Activated CD4-positive, alpha-beta memory T cell treated with anti-CD3 and anti-CD28 coated beads, Interleukin-2, amount 10 ng/mL, durations not matched to agents 7 days and 5 days (primary cell): ENCODE measurements around the gene CCDC85A. TPM values are rescaled to one million over a fixed set of nuclear protein-coding genes. Genes with fewer than 3 reads are reported as not detected.

Experiments
- CTCF ChIA-PET: fragments of 350-600 bp; sonication (Branson Sonifier 250); formaldehyde crosslinking; loops from one replicate; lab custom pipeline; 2021; ENCODE audit warnings: antibody characterized with exemption, inconsistent platforms; lab: Charles Lee
- POLR2A ChIA-PET: fragments of 350-600 bp; sonication (Branson Sonifier 250); formaldehyde crosslinking; loops from one replicate; lab custom pipeline; 2021; ENCODE audit warnings: antibody characterized with exemption; lab: Charles Lee
- DNase-seq: peaks from one replicate; pipeline ENCODE4 v3.0.0-alpha.2; 2020
- H3K27ac Mint-ChIP-seq: one replicate; pipeline ENCODE4 v1.8.0; 2021; ENCODE audit warnings: mild to moderate bottlenecking, mixed read lengths
- H3K27me3 Mint-ChIP-seq: one replicate; pipeline ENCODE4 v1.8.0; 2021; ENCODE audit warnings: mixed read lengths
- H3K36me3 Mint-ChIP-seq: one replicate; pipeline ENCODE4 v1.8.0; 2021; ENCODE audit warnings: low read depth, mixed read lengths
- H3K4me1 Mint-ChIP-seq: one replicate; pipeline ENCODE4 v1.8.0; 2021; ENCODE audit warnings: mixed read lengths
- H3K4me3 Mint-ChIP-seq: one replicate; pipeline ENCODE4 v1.8.0; 2021; ENCODE audit warnings: mild to moderate bottlenecking, mixed read lengths
- H3K9me3 Mint-ChIP-seq: one replicate; pipeline ENCODE4 v1.8.0; 2021; ENCODE audit warnings: mixed read lengths
- total RNA-seq, 2 experiments: library from RNA; stranded (reverse); gene quantifications; one replicate each; pipeline ENCODE4 v1.2.3, GENCODE V29; 2021

The CCDC85A gene
- total RNA-seq, 2 experiments from 2014 or later, result not detected

GRCh38 chr2:56202381-56203121, 18.8 kb downstream of the CCDC85A start:
- no peaks in the 10 kb centered on the region for H3K36me3 Mint-ChIP-seq
- no peaks in the 10 kb centered on the region for H3K27me3 Mint-ChIP-seq
- POLR2A ChIA-PET, result no interaction called here

GRCh38 chr2:56204556-56204955, 20.8 kb downstream of the CCDC85A start:
- Mint-ChIP-seq H3K9me3 (no peaks in the 10 kb centered on the region), H3K27ac (no peak overlapping the region), H3K4me3 (no peak overlapping the region), H3K4me1 (no peaks in the 10 kb centered on the region), H3K36me3 (no peaks in the 10 kb centered on the region), H3K27me3 (no peaks in the 10 kb centered on the region)
- POLR2A ChIA-PET, result no interaction called here
- no peak for DNase-seq
- CTCF ChIA-PET, result no interaction called here

More at GRCh38 chr2:56202381-56203121, 18.8 kb downstream of the CCDC85A start:
- no peak for DNase-seq
- Mint-ChIP-seq H3K4me3 (no peak overlapping the region), H3K4me1 (no peaks in the 10 kb centered on the region), H3K9me3 (no peaks in the 10 kb centered on the region), H3K27ac (no peak overlapping the region)
- CTCF ChIA-PET, result interaction anchor here (1.3 kb wide), 1 partner anchor 19 kb away, joined by 3 read pairs; the partner anchor contains the start of gene CCDC85A

GRCh38 chr2:56206250-56206649, 22.5 kb downstream of the CCDC85A start:
- no peaks in the 10 kb centered on the region for H3K36me3 Mint-ChIP-seq
- H3K4me3 Mint-ChIP-seq, result no peak overlapping the region
- H3K4me1 Mint-ChIP-seq, result no peaks in the 10 kb centered on the region
- POLR2A ChIA-PET, result no interaction called here
- CTCF ChIA-PET, result no interaction called here
- no peak overlapping the region for H3K27ac Mint-ChIP-seq
- DNase-seq, result no peak
- H3K9me3 Mint-ChIP-seq, result no peaks in the 10 kb centered on the region
- H3K27me3 Mint-ChIP-seq, result no peaks in the 10 kb centered on the region

- CTCF ChIA-PET, result no interaction called here
- Mint-ChIP-seq H3K4me1 (no peaks in the 10 kb centered on the region), H3K27me3 (no peaks in the 10 kb centered on the region), H3K36me3 (no peaks in the 10 kb centered on the region), H3K27ac (no peak overlapping the region), H3K4me3 (no peak overlapping the region), H3K9me3 (no peaks in the 10 kb centered on the region)
- POLR2A ChIA-PET, result no interaction called here
- no peak for DNase-seq
These were observed 24.0 kb downstream of the CCDC85A start for GRCh38 chr2:56207760-56208159.

GRCh38 chr2:56208380-56208779, 24.6 kb downstream of the CCDC85A start:
- Mint-ChIP-seq H3K9me3 (no peaks in the 10 kb centered on the region), H3K4me3 (no peak overlapping the region), H3K27ac (no peak overlapping the region), H3K27me3 (no peaks in the 10 kb centered on the region), H3K36me3 (no peaks in the 10 kb centered on the region), H3K4me1 (no peaks in the 10 kb centered on the region)
- ChIA-PET POLR2A (no interaction called here), CTCF (no interaction called here)
- no peak for DNase-seq

GRCh38 chr2:56209701-56210100, 25.9 kb downstream of the CCDC85A start:
- no peak overlapping the region for H3K4me3 Mint-ChIP-seq
- no peak overlapping the region for H3K27ac Mint-ChIP-seq
- ChIA-PET POLR2A (no interaction called here), CTCF (no interaction called here)
- no peaks in the 10 kb centered on the region for H3K27me3 Mint-ChIP-seq
- H3K9me3 Mint-ChIP-seq, result no peaks in the 10 kb centered on the region
- no peak for DNase-seq
- no peaks in the 10 kb centered on the region for H3K4me1 Mint-ChIP-seq
- no peaks in the 10 kb centered on the region for H3K36me3 Mint-ChIP-seq

GRCh38 chr2:56210291-56210690, 26.5 kb downstream of the CCDC85A start:
- ChIA-PET CTCF (no interaction called here), POLR2A (no interaction called here)
- H3K27ac Mint-ChIP-seq, result no peak overlapping the region
- no peaks in the 10 kb centered on the region for H3K4me1 Mint-ChIP-seq
- H3K9me3 Mint-ChIP-seq, result no peaks in the 10 kb centered on the region
- DNase-seq, result no peak
- H3K27me3 Mint-ChIP-seq, result no peaks in the 10 kb centered on the region
- H3K36me3 Mint-ChIP-seq, result no peaks in the 10 kb centered on the region
- H3K4me3 Mint-ChIP-seq, result no peak overlapping the region

GRCh38 chr2:56211048-56211447, 27.3 kb downstream of the CCDC85A start:
- Mint-ChIP-seq H3K9me3 (no peaks in the 10 kb centered on the region), H3K27me3 (no peaks in the 10 kb centered on the region), H3K4me3 (no peak overlapping the region), H3K36me3 (no peaks in the 10 kb centered on the region), H3K4me1 (no peaks in the 10 kb centered on the region), H3K27ac (no peak overlapping the region)
- CTCF ChIA-PET, result no interaction called here
- POLR2A ChIA-PET, result no interaction called here
- no peak for DNase-seq

- Mint-ChIP-seq H3K4me3 (no peak overlapping the region), H3K27ac (no peak overlapping the region), H3K4me1 (no peaks in the 10 kb centered on the region), H3K36me3 (no peaks in the 10 kb centered on the region), H3K9me3 (no peaks in the 10 kb centered on the region), H3K27me3 (no peaks in the 10 kb centered on the region)
- POLR2A ChIA-PET, result no interaction called here
- no peak for DNase-seq
- CTCF ChIA-PET, result no interaction called here
These were observed 32.1 kb downstream of the CCDC85A start for GRCh38 chr2:56215911-56216310.

GRCh38 chr2:56217106-56217505, 33.3 kb downstream of the CCDC85A start:
- Mint-ChIP-seq H3K27me3 (no peaks in the 10 kb centered on the region), H3K9me3 (no peaks in the 10 kb centered on the region), H3K4me3 (no peak overlapping the region), H3K27ac (no peak overlapping the region), H3K4me1 (no peaks in the 10 kb centered on the region), H3K36me3 (no peaks in the 10 kb centered on the region)
- DNase-seq, result no peak
- POLR2A ChIA-PET, result no interaction called here
- CTCF ChIA-PET, result no interaction called here

- DNase-seq, result no peak
- ChIA-PET POLR2A (no interaction called here), CTCF (no interaction called here)
- Mint-ChIP-seq H3K4me3 (no peak overlapping the region), H3K36me3 (no peaks in the 10 kb centered on the region), H3K4me1 (no peaks in the 10 kb centered on the region), H3K27me3 (no peaks in the 10 kb centered on the region), H3K9me3 (no peaks in the 10 kb centered on the region), H3K27ac (no peak overlapping the region)
These were observed 38.7 kb downstream of the CCDC85A start for GRCh38 chr2:56222481-56222880.

- no peaks in the 10 kb centered on the region for H3K4me1 Mint-ChIP-seq
- H3K27ac Mint-ChIP-seq, result no peak overlapping the region
- no peak for DNase-seq
- no peak overlapping the region for H3K4me3 Mint-ChIP-seq
- CTCF ChIA-PET, result no interaction called here
- no peaks in the 10 kb centered on the region for H3K9me3 Mint-ChIP-seq
- H3K27me3 Mint-ChIP-seq, result no peaks in the 10 kb centered on the region
- POLR2A ChIA-PET, result no interaction called here
- no peaks in the 10 kb centered on the region for H3K36me3 Mint-ChIP-seq
These were observed 40.5 kb downstream of the CCDC85A start for GRCh38 chr2:56224316-56224715.

- POLR2A ChIA-PET, result no interaction called here
- no peaks in the 10 kb centered on the region for H3K36me3 Mint-ChIP-seq
- H3K9me3 Mint-ChIP-seq, result peaks cover 2% of the 10 kb centered on the region
- H3K4me3 Mint-ChIP-seq, result no peak overlapping the region
- no peaks in the 10 kb centered on the region for H3K4me1 Mint-ChIP-seq
- H3K27ac Mint-ChIP-seq, result no peak overlapping the region
- CTCF ChIA-PET, result no interaction called here
- no peaks in the 10 kb centered on the region for H3K27me3 Mint-ChIP-seq
- DNase-seq, result no peak
These were observed 44.0 kb downstream of the CCDC85A start for GRCh38 chr2:56227811-56228210.

- no peak overlapping the region for H3K4me3 Mint-ChIP-seq
- DNase-seq, result no peak
- no peaks in the 10 kb centered on the region for H3K27me3 Mint-ChIP-seq
- ChIA-PET POLR2A (no interaction called here), CTCF (no interaction called here)
- H3K36me3 Mint-ChIP-seq, result no peaks in the 10 kb centered on the region
- H3K4me1 Mint-ChIP-seq, result no peaks in the 10 kb centered on the region
- H3K27ac Mint-ChIP-seq, result no peak overlapping the region
- peaks cover 2% of the 10 kb centered on the region for H3K9me3 Mint-ChIP-seq
These were observed 45.7 kb downstream of the CCDC85A start for GRCh38 chr2:56229397-56230060.
